Endothelial cell of umbilical vein (primary cell): ENCODE data around the gene SP6. TPM values are rescaled to one million over a fixed set of nuclear protein-coding genes. Genes with fewer than 3 reads are reported as not detected.

Experiments used
- BruUV-seq: library from RNA; stranded (reverse); fragments of 400-500 nt; replicated peaks from 2 replicates; lab custom pipeline; 2021; lab: Mats Ljungman, UMichigan
- CTCF ChIA-PET: fragments of 300-600, 350-600 bp; sonication (Branson Sonifier 250); formaldehyde crosslinking; loops from one replicate; lab custom pipeline; 2021; ENCODE audit warnings: antibody characterized with exemption, inconsistent platforms; lab: Charles Lee
- POLR2A ChIA-PET: fragments of 300-600, 350-600 bp; sonication (Branson Sonifier 250); formaldehyde crosslinking; loops from one replicate; lab custom pipeline; 2021; ENCODE audit warnings: antibody characterized with exemption, inconsistent platforms; lab: Charles Lee
- DNase-seq: peaks from one replicate; pipeline ENCODE4 v3.0.0-alpha.2; 2011; ENCODE audit warnings: low read depth, low spot score
- FAIRE-seq: peaks from 2 replicates; lab custom pipeline; 2011; peaks lifted over from hg19 to GRCh38; lab: Jason Lieb, UNC
- H2AFZ ChIP-seq: 2 replicates; pipeline ENCODE4 v1.6.0; 2012; ENCODE audit warnings: low read depth, low read length, control low read depth, inconsistent platforms
- H3K27ac ChIP-seq: 2 replicates; pipeline ENCODE4 v1.5.1; 2011; ENCODE audit warnings: low read depth, mild to moderate bottlenecking, control low read depth, low read length, moderate library complexity; ENCODE audit not compliant: insufficient read depth
- H3K27me3 ChIP-seq, 2 experiments: 2 replicates each; pipeline versions ENCODE4 v1.6.0 to v1.6.1; 2011; ENCODE audit warnings: low read length in 2 of 2, mixed read lengths in 1 of 2; ENCODE audit not compliant: control insufficient read depth in 2 of 2, insufficient read depth in 2 of 2
- H3K36me3 ChIP-seq, 2 experiments: 2 replicates in 1 of 2; 3 replicates in 1 of 2; pipeline ENCODE4 v1.5.1; 2011; ENCODE audit warnings: low read length in 2 of 2, mild to moderate bottlenecking in 1 of 2, moderate library complexity in 1 of 2; ENCODE audit not compliant: control insufficient read depth in 2 of 2, insufficient read depth in 2 of 2; ENCODE audit errors: extremely low read depth in 1 of 2
- H3K4me1 ChIP-seq: 3 replicates; pipeline ENCODE4 v1.5.1; 2011; ENCODE audit warnings: mild to moderate bottlenecking, low read length; ENCODE audit not compliant: control insufficient read depth, insufficient read depth; ENCODE audit errors: extremely low read depth
- H3K4me2 ChIP-seq: 2 replicates; pipeline ENCODE4 v1.6.1; 2011; ENCODE audit warnings: low read length, control low read depth, mixed read lengths; ENCODE audit not compliant: insufficient read depth
- H3K4me3 ChIP-seq, 3 experiments: fragments of 200-600 bp in 1 of 3; sonication (generic), shearing (Covaris generic) in 1 of 3; replicated peaks in 1 of 3; 2 replicates each; pipeline ENCODE4 v1.5.1; 2011 to 2016; ENCODE audit warnings: control low read depth in 3 of 3, low read length in 3 of 3, mild to moderate bottlenecking in 2 of 3, inconsistent platforms in 1 of 3, low read depth in 1 of 3, moderate library complexity in 1 of 3; ENCODE audit not compliant: insufficient read depth in 1 of 3
- H3K79me2 ChIP-seq: 2 replicates; pipeline ENCODE4 v1.6.0; 2012; ENCODE audit warnings: low read length, inconsistent platforms; ENCODE audit not compliant: control insufficient read depth, insufficient read depth
- H3K9ac ChIP-seq: replicated peaks from 2 replicates; pipeline ENCODE3; 2011; ENCODE audit warnings: low read length, control low read depth; ENCODE audit not compliant: insufficient read depth; ENCODE audit errors: extremely low read depth
- H3K9me1 ChIP-seq: replicated peaks from 3 replicates; pipeline ENCODE4 v1.6.0; 2011; ENCODE audit warnings: mild to moderate bottlenecking, low read length; ENCODE audit not compliant: control insufficient read depth, insufficient read depth; ENCODE audit errors: extremely low read depth
- H3K9me3 ChIP-seq: replicated peaks from 2 replicates; pipeline ENCODE4 v1.5.1; 2012; ENCODE audit warnings: low read length, inconsistent platforms; ENCODE audit not compliant: control insufficient read depth, insufficient read depth
- H4K20me1 ChIP-seq: replicated peaks from 2 replicates; pipeline ENCODE3; 2011; ENCODE audit warnings: mild to moderate bottlenecking, low read length; ENCODE audit not compliant: control insufficient read depth, insufficient read depth; ENCODE audit errors: extremely low read depth
- CTCF ChIP-seq, 2 donors: IDR thresholded peaks; 1 replicate in 1 of 2; 2 replicates in 1 of 2; pipeline ENCODE4 v1.5.1; 2011; ENCODE audit warnings: low read length in 2 of 2, mild to moderate bottlenecking in 2 of 2, moderate library complexity in 2 of 2, control low read depth in 1 of 2, inconsistent platforms in 1 of 2, low read depth in 1 of 2; ENCODE audit not compliant: insufficient read depth in 1 of 2; ENCODE audit errors: extremely low read depth in 1 of 2
- EZH2 ChIP-seq: IDR thresholded peaks from 2 replicates; pipeline ENCODE4 v1.6.1; 2012; ENCODE audit warnings: borderline replicate concordance, low read depth, mild to moderate bottlenecking, moderate library complexity, low read length, inconsistent platforms; ENCODE audit not compliant: severe bottlenecking
- FOS ChIP-seq: IDR thresholded peaks from 2 replicates; pipeline ENCODE4 v1.6.1; 2011; ENCODE audit warnings: mild to moderate bottlenecking, low read length, moderate library complexity, borderline replicate concordance; ENCODE audit not compliant: insufficient read depth
- GATA2 ChIP-seq: IDR thresholded peaks from 2 replicates; pipeline ENCODE4 v1.7.0; 2011; ENCODE audit warnings: low read depth, mild to moderate bottlenecking, moderate library complexity, mixed read lengths, low read length; ENCODE audit not compliant: insufficient read length, insufficient read depth
- JUN ChIP-seq: IDR thresholded peaks from 2 replicates; pipeline ENCODE4 v1.6.1; 2011; ENCODE audit warnings: borderline replicate concordance, low read depth; ENCODE audit not compliant: insufficient read length, insufficient read depth
- MAX ChIP-seq: IDR thresholded peaks from 2 replicates; pipeline ENCODE4 v1.6.1; 2011; ENCODE audit not compliant: insufficient read depth, insufficient read length
- MYC ChIP-seq: IDR thresholded peaks from one replicate; pipeline ENCODE4 v1.6.1; 2011; ENCODE audit warnings: mild to moderate bottlenecking, low read depth, low read length
- POLR2A ChIP-seq: IDR thresholded peaks from 2 replicates; pipeline ENCODE4 v1.6.1; 2012; ENCODE audit warnings: low read depth, mild to moderate bottlenecking, control low read depth, low read length
- POLR2AphosphoS5 ChIP-seq: IDR thresholded peaks from 2 replicates; pipeline ENCODE4 v1.6.1; 2012; ENCODE audit warnings: low read depth, mild to moderate bottlenecking, control low read depth, low read length, moderate library complexity; ENCODE audit not compliant: insufficient read depth
- dilution Hi-C: fragments of 300-500 bp; cut with MboI; formaldehyde crosslinking; loops from one replicate; pipeline ENCODE4 v1.15.0; 2019; ENCODE audit warnings: low sequenced_read_pairs; ENCODE audit not compliant: extremely low pct_ligation_motif_present
- intact Hi-C: fragments of 100-400 bp; cut with micrococcal nuclease; formaldehyde crosslinking; loops from one replicate; pipeline ENCODE4 v1.10.0; 2022
- polyA plus RNA-seq, 4 experiments: library from polyadenylated mRNA; depleted of rRNA in 3 of 4; stranded (reverse) in 3 of 4; unstranded in 1 of 4; fragments of >200 nt; gene quantifications; 2 replicates each; pipeline versions ENCODE4 v1.2.1 to v1.2.3, GENCODE V29; 2011 to 2012; ENCODE audit warnings: missing spikeins in 1 of 4
- total RNA-seq: library from RNA; stranded (reverse); gene quantifications from 2 replicates; pipeline ENCODE4 v1.2.3, GENCODE V29; 2021

Gene SP6
- total and polyA plus RNA-seq, 2 donors (not counting 3 experiments of a cell fraction or from before 2014, with no cell fraction given): 0.11 to 1.3 TPM

- peaks cover 47 to 60% of the 10 kb centered on the region in 2 experiments for H3K27me3 ChIP-seq
- TF ChIP-seq GATA2 (no peak), POLR2A (no peak), EZH2 (no peak), FOS (no peak), CTCF (IDR thresholded peaks at IDR 0.05; ENCODE audit: extremely low read depth in 1 of 2, insufficient read depth in 1 of 2, low read depth in 1 of 2, low read length in 2 of 2) (no peak), POLR2AphosphoS5 (no peak), MAX (no peak), JUN (no peak), MYC (no peak)
- intact Hi-C loops (no loop called here), dilution Hi-C loops (no loop called here)
- no peaks in the 10 kb centered on the region for H3K9me3 ChIP-seq
- no peak overlapping the region for H3K4me2 ChIP-seq
- DNase-seq: no peak
- BruUV-seq: no TSS peak
- no peak overlapping the region for H3K4me3 ChIP-seq
- ChIA-PET CTCF (interaction anchor here (0.9 to 1.5 kb wide), 4 partner anchors 11 to 29 kb away, joined by 4 read pairs; no protein-coding TSS in a partner anchor), POLR2A (no interaction called here)
- no peaks in the 10 kb centered on the region for H3K9me1 ChIP-seq
- H2AFZ ChIP-seq: no peak overlapping the region
- no peak for FAIRE-seq
- no peaks in the 10 kb centered on the region for H3K36me3 ChIP-seq
- H3K27ac ChIP-seq: no peak overlapping the region
- H3K9ac ChIP-seq: no peak overlapping the region
- H3K4me1 ChIP-seq: no peaks in the 10 kb centered on the region
- H3K79me2 ChIP-seq: no peaks in the 10 kb centered on the region
- no peaks in the 10 kb centered on the region for H4K20me1 ChIP-seq
Observed at GRCh38 chr17:47872019-47872650, 21.2 kb upstream of the SP6 start.
